Panc1 (cell line): ENCODE results near the gene SAMD1. TPM values are rescaled to one million over a fixed set of nuclear protein-coding genes. Genes with fewer than 3 reads are reported as not detected.

Experiments
- ATAC-seq: fragments of 200-7000 bp; cut with Tn5 transposase; 2 replicates; pipeline ENCODE4 v1.9.1; 2020; ENCODE audit warnings: mild to moderate bottlenecking, moderate library complexity
- BruUV-seq: library from RNA; stranded (reverse); fragments of 400-500 nt; replicated peaks from 2 replicates; lab custom pipeline; 2021; lab: Mats Ljungman, UMichigan
- CTCF ChIA-PET: fragments of 300-600 bp; sonication (Branson Sonifier 250); formaldehyde crosslinking; loops from one replicate; lab custom pipeline; 2022; ENCODE audit warnings: antibody characterized with exemption; lab: Charles Lee
- POLR2A ChIA-PET: fragments of 300-600 bp; sonication (Branson Sonifier 250); formaldehyde crosslinking; loops from one replicate; lab custom pipeline; 2022; ENCODE audit warnings: antibody characterized with exemption; lab: Charles Lee
- DNase-seq: peaks from one replicate; pipeline ENCODE4 v3.0.0-alpha.2; 2010; ENCODE audit warnings: low read depth, low spot score
- H3K27ac ChIP-seq: 2 replicates; pipeline ENCODE4 v1.5.1; 2011; ENCODE audit warnings: mild to moderate bottlenecking, low read length, inconsistent platforms
- H3K27me3 ChIP-seq: fragments of 200-500 bp; sonication (Bioruptor generic); 2 replicates; pipeline ENCODE4 v1.6.0; 2014; ENCODE audit warnings: low read length, inconsistent platforms; ENCODE audit not compliant: control insufficient read depth, insufficient read depth
- H3K36me3 ChIP-seq: fragments of 200-500 bp; sonication (Bioruptor generic); 2 replicates; pipeline ENCODE4 v1.5.1; 2014; ENCODE audit warnings: inconsistent platforms, mild to moderate bottlenecking, low read length, moderate library complexity; ENCODE audit not compliant: control insufficient read depth, insufficient read depth
- H3K4me1 ChIP-seq: 2 replicates; pipeline ENCODE4 v1.5.1; 2011; ENCODE audit warnings: inconsistent platforms, mild to moderate bottlenecking, low read length, moderate library complexity; ENCODE audit not compliant: control insufficient read depth, insufficient read depth
- H3K4me3 ChIP-seq, 2 experiments: 2 replicates each; pipeline ENCODE4 v1.5.1; 2011 to 2012; ENCODE audit warnings: low read depth in 2 of 2, low read length in 2 of 2, mild to moderate bottlenecking in 2 of 2, inconsistent platforms in 1 of 2, moderate library complexity in 1 of 2
- H3K9me3 ChIP-seq: fragments of 200-500 bp; sonication (Bioruptor generic); 2 replicates; pipeline ENCODE4 v1.5.1; 2014; ENCODE audit warnings: low read depth, mild to moderate bottlenecking, inconsistent platforms, low read length, moderate library complexity; ENCODE audit not compliant: control insufficient read depth, insufficient read depth
- POLR2AphosphoS5 ChIP-seq: IDR thresholded peaks from 2 replicates; pipeline ENCODE4 v1.6.1; 2012; ENCODE audit warnings: mild to moderate bottlenecking, low read depth, low read length, moderate library complexity
- SIN3A ChIP-seq: IDR thresholded peaks from 2 replicates; pipeline ENCODE4 v1.6.1; 2012; ENCODE audit warnings: low read depth, mild to moderate bottlenecking, low read length, moderate library complexity, borderline replicate concordance; ENCODE audit not compliant: insufficient read depth
- TCF7L2 ChIP-seq: IDR thresholded peaks from 2 replicates; pipeline ENCODE4 v1.6.1; 2011; ENCODE audit warnings: mild to moderate bottlenecking, low read depth, low read length, inconsistent platforms
- in situ Hi-C: cut with HindIII; loops from 2 replicates; pipeline ENCODE4 v1.10.0; 2016; ENCODE audit warnings: low sequenced_read_pairs, low pct_unique_long_range_greater_than_20kb
- intact Hi-C: fragments of 100-400 bp; cut with micrococcal nuclease; formaldehyde crosslinking; loops from one replicate; pipeline ENCODE4 v1.10.0; 2022; ENCODE audit not compliant: unreplicated experiment
- total RNA-seq: library from RNA; stranded (reverse); gene quantifications from one replicate; pipeline ENCODE4 v1.2.1, GENCODE V29; 2021; ENCODE audit not compliant: unreplicated experiment
- TF ChIP-seq, protein P1 (sequence below), 2 experiments: IDR thresholded peaks; 2 replicates each; pipeline ENCODE4 v1.6.1; 2011 to 2012; ENCODE audit warnings: low read depth in 2 of 2, control low read depth in 1 of 2, low read length in 1 of 2, mild to moderate bottlenecking in 1 of 2, moderate library complexity in 1 of 2; ENCODE audit not compliant: insufficient read depth in 1 of 2
- TF ChIP-seq, protein P2 (sequence below): fragments of 450-650 bp; IDR thresholded peaks from 2 replicates; pipeline ENCODE4 v1.5.1; 2017; ENCODE audit warnings: mild to moderate bottlenecking

The SAMD1 gene
- total RNA-seq, 1 experiment from 2014 or later = 82.0 TPM

DNA sequence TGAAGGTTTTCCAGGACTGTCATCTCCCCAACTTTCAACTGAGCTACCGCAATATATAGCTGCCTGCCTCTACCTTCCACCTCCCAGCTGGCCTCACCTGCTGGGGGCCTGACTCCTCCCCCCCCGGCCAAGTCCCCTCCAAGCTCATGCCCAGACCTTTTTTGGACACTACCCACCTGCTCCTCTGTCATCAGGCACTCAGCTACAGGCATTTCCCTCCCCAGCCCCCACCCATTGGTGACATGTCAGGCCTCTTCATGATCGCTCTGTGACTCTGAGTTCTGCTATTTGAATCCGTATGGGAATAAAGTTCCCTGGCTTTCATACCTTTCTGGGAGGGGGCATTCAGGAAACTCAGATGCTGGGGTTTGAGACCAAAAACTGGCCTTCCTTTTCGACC is 25.2 kb upstream of the SAMD1 start:
- DNase-seq (no peak), ATAC-seq (no peak)
- BruUV-seq = no TSS peak
- Histone ChIP-seq H3K4me1 (peaks cover 42% of the 10 kb centered on the region), H3K27ac (no peak overlapping the region), H3K27me3 (no peaks in the 10 kb centered on the region), H3K4me3 (no peak overlapping the region; a peak in 1 of 4 replicates), H3K36me3 (no peaks in the 10 kb centered on the region), H3K9me3 (no peaks in the 10 kb centered on the region)
- in situ Hi-C loops = no loop called here
- ChIA-PET POLR2A (interaction anchor here (0.6 to 0.9 kb wide), 2 partner anchors 13 to 19 kb away, joined by 3 to 5 read pairs; no protein-coding TSS in a partner anchor), CTCF (no interaction called here)
- TF ChIP-seq, protein P1, sequence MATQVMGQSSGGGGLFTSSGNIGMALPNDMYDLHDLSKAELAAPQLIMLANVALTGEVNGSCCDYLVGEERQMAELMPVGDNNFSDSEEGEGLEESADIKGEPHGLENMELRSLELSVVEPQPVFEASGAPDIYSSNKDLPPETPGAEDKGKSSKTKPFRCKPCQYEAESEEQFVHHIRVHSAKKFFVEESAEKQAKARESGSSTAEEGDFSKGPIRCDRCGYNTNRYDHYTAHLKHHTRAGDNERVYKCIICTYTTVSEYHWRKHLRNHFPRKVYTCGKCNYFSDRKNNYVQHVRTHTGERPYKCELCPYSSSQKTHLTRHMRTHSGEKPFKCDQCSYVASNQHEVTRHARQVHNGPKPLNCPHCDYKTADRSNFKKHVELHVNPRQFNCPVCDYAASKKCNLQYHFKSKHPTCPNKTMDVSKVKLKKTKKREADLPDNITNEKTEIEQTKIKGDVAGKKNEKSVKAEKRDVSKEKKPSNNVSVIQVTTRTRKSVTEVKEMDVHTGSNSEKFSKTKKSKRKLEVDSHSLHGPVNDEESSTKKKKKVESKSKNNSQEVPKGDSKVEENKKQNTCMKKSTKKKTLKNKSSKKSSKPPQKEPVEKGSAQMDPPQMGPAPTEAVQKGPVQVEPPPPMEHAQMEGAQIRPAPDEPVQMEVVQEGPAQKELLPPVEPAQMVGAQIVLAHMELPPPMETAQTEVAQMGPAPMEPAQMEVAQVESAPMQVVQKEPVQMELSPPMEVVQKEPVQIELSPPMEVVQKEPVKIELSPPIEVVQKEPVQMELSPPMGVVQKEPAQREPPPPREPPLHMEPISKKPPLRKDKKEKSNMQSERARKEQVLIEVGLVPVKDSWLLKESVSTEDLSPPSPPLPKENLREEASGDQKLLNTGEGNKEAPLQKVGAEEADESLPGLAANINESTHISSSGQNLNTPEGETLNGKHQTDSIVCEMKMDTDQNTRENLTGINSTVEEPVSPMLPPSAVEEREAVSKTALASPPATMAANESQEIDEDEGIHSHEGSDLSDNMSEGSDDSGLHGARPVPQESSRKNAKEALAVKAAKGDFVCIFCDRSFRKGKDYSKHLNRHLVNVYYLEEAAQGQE (IDR thresholded peaks at IDR 0.05; ENCODE audit: insufficient read depth in 1 of 2, low read depth in 2 of 2, low read length in 1 of 2) = no peak
- no peak for TF ChIP-seq TCF7L2
- TF ChIP-seq POLR2AphosphoS5 = no peak
- no peak for TF ChIP-seq SIN3A
- TF ChIP-seq, protein P2, sequence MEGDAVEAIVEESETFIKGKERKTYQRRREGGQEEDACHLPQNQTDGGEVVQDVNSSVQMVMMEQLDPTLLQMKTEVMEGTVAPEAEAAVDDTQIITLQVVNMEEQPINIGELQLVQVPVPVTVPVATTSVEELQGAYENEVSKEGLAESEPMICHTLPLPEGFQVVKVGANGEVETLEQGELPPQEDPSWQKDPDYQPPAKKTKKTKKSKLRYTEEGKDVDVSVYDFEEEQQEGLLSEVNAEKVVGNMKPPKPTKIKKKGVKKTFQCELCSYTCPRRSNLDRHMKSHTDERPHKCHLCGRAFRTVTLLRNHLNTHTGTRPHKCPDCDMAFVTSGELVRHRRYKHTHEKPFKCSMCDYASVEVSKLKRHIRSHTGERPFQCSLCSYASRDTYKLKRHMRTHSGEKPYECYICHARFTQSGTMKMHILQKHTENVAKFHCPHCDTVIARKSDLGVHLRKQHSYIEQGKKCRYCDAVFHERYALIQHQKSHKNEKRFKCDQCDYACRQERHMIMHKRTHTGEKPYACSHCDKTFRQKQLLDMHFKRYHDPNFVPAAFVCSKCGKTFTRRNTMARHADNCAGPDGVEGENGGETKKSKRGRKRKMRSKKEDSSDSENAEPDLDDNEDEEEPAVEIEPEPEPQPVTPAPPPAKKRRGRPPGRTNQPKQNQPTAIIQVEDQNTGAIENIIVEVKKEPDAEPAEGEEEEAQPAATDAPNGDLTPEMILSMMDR = no peak
- intact Hi-C loops = no loop called here

DNA sequence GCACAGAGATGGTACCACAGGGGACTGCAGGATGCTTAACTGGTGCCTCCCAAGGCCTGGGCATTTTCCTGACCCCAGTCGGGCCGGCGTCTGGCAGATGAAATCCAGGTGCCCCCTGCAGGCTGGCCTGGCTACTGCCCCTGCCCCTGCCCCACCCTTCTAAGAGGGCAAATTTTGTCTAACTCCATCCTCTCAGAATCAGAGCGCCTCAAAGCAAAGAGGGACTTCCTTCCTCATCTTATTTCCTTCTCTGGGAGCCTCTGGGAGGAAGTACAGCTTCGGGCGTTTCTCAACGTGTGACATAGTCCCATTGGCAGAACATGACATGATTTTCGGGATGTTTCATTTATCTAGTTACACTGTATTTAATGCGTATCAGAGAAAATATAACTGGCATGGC is 24.3 kb upstream of the SAMD1 start:
- Histone ChIP-seq H3K36me3 (no peaks in the 10 kb centered on the region), H3K27ac (no peak overlapping the region), H3K9me3 (no peaks in the 10 kb centered on the region), H3K4me1 (peaks cover 42% of the 10 kb centered on the region), H3K4me3 (no peak overlapping the region), H3K27me3 (no peaks in the 10 kb centered on the region)
- no peak for DNase-seq
- in situ Hi-C loops = no loop called here
- ATAC-seq = no peak
- BruUV-seq = no TSS peak
- POLR2A ChIA-PET = interaction anchor here (0.6 to 0.9 kb wide), 2 partner anchors 12 to 216 kb away, joined by 3 to 4 read pairs; no protein-coding TSS in a partner anchor
- intact Hi-C loops = no loop called here
- CTCF ChIA-PET = interaction anchor here (0.7 to 1.5 kb wide), 3 partner anchors 16 to 39 kb away, joined by 3 to 5 read pairs (median 3); partner anchors contain the start of gene ASF1B
- TF ChIP-seq, protein P2 = peak; percentile 79
- no peak for TF ChIP-seq TCF7L2
